HCT116 (cell line): ENCODE results near the gene SLC18A2. TPM values are rescaled to one million over a fixed set of nuclear protein-coding genes. Genes with fewer than 3 reads are reported as not detected.

ENCODE experiments used
- ATAC-seq: fragments of 200-7000 bp; cut with Tn5 transposase; 2 replicates; pipeline ENCODE4 v1.9.1; 2020; ENCODE audit warnings: mild to moderate bottlenecking, moderate library complexity
- BruUV-seq: library from RNA; stranded (reverse); fragments of 400-500 nt; replicated peaks from 2 replicates; lab custom pipeline; 2021; lab: Mats Ljungman, UMichigan
- CTCF ChIA-PET: fragments of 300-600 bp; sonication (Branson Sonifier 250); formaldehyde crosslinking; loops from one replicate; lab custom pipeline; 2021; ENCODE audit warnings: antibody characterized with exemption; lab: Charles Lee
- POLR2A ChIA-PET: fragments of 300-600, 350-600 bp; sonication (Branson Sonifier 250); formaldehyde crosslinking; loops from one replicate; lab custom pipeline; 2021; ENCODE audit warnings: antibody characterized with exemption; lab: Charles Lee
- RAD21 ChIA-PET, 2 experiments: fragments of 300-600 bp; sonication (Branson Sonifier 250); formaldehyde crosslinking; loops; one replicate each; lab custom pipeline; 2023; ENCODE audit warnings: low total read pairs in 2 of 2; ENCODE audit not compliant: uncharacterized antibody in 2 of 2, unreplicated experiment in 2 of 2, low non-redundant PET in 1 of 2; lab: Charles Lee
- DNase-seq: peaks from one replicate; pipeline ENCODE4 v3.0.0-alpha.2; 2010; ENCODE audit warnings: low read depth, low spot score
- H2AFZ ChIP-seq: fragments of 200-600 bp; shearing (Covaris generic), sonication (generic); 2 replicates; pipeline ENCODE4 v1.6.1; 2017; ENCODE audit warnings: low read depth, mixed run types, mixed read lengths, antibody characterized with exemption, low read length; ENCODE audit not compliant: poor library complexity, severe bottlenecking
- H3K27ac ChIP-seq: 2 replicates; pipeline ENCODE4 v1.5.1; 2012; ENCODE audit warnings: low read depth, low read length
- H3K27me3 ChIP-seq: fragments of 200-600 bp; sonication (generic); 2 replicates; pipeline ENCODE4 v1.6.1; 2016; ENCODE audit warnings: mixed run types, low read length, mixed read lengths; ENCODE audit not compliant: insufficient read depth
- H3K36me3 ChIP-seq, 2 experiments: fragments of 200-500 bp in 1 of 2; fragments of 200-600 bp in 1 of 2; sonication (Bioruptor generic) in 1 of 2; sonication (generic) in 1 of 2; 2 replicates each; pipeline versions ENCODE4 v1.5.1 to v1.6.1; 2014 to 2016; ENCODE audit warnings: low read length in 2 of 2, inconsistent platforms in 1 of 2, mixed read lengths in 1 of 2, mixed run types in 1 of 2; ENCODE audit not compliant: insufficient read depth in 2 of 2, control insufficient read depth in 1 of 2
- H3K4me1 ChIP-seq, 2 experiments: fragments of 200-600 bp in 1 of 2; sonication (generic) in 1 of 2; 2 replicates each; pipeline versions ENCODE4 v1.5.1 to v1.6.1; 2012 to 2017; ENCODE audit warnings: low read length in 2 of 2, inconsistent platforms in 1 of 2, mild to moderate bottlenecking in 1 of 2, mixed read lengths in 1 of 2, mixed run types in 1 of 2, moderate library complexity in 1 of 2; ENCODE audit not compliant: insufficient read depth in 2 of 2, control insufficient read depth in 1 of 2
- H3K4me2 ChIP-seq: fragments of 200-600 bp; sonication (generic); 2 replicates; pipeline ENCODE4 v1.6.1; 2017; ENCODE audit warnings: mixed run types, low read length, mixed read lengths
- H3K4me3 ChIP-seq, 2 experiments: fragments of 200-600 bp in 1 of 2; sonication (generic) in 1 of 2; replicated peaks in 1 of 2; 2 replicates each; pipeline ENCODE4 v1.5.1; 2011 to 2016; ENCODE audit warnings: low read length in 2 of 2, control low read depth in 1 of 2, low read depth in 1 of 2, mild to moderate bottlenecking in 1 of 2, mixed read lengths in 1 of 2, mixed run types in 1 of 2
- H3K79me2 ChIP-seq: fragments of 200-600 bp; sonication (generic); 2 replicates; pipeline ENCODE4 v1.6.1; 2017; ENCODE audit warnings: mild to moderate bottlenecking, mixed run types, low read length, moderate library complexity, mixed read lengths; ENCODE audit not compliant: insufficient read depth
- H3K9ac ChIP-seq: fragments of 200-600 bp; sonication (generic); 2 replicates; pipeline ENCODE4 v1.6.1; 2016; ENCODE audit warnings: low read length, mixed read lengths
- H3K9me2 ChIP-seq: fragments of 200-600 bp; sonication (generic), shearing (Covaris generic); 2 replicates; pipeline ENCODE4 v1.6.1; 2017; ENCODE audit warnings: mixed run types, mild to moderate bottlenecking, moderate library complexity; ENCODE audit not compliant: insufficient read depth
- H3K9me3 ChIP-seq, 2 experiments: fragments of 200-500 bp in 1 of 2; fragments of 200-600 bp in 1 of 2; sonication (Bioruptor generic) in 1 of 2; sonication (generic) in 1 of 2; 2 replicates each; pipeline ENCODE4 v1.6.1; 2014 to 2017; ENCODE audit warnings: low read length in 2 of 2, mixed read lengths in 2 of 2, inconsistent platforms in 1 of 2, low read depth in 1 of 2, mild to moderate bottlenecking in 1 of 2, mixed run types in 1 of 2, moderate library complexity in 1 of 2; ENCODE audit not compliant: control insufficient read depth in 1 of 2, insufficient read depth in 1 of 2
- H4K20me1 ChIP-seq: fragments of 200-600 bp; sonication (generic), shearing (Covaris generic); 2 replicates; pipeline ENCODE4 v1.6.1; 2017; ENCODE audit warnings: mixed run types, mild to moderate bottlenecking, moderate library complexity; ENCODE audit not compliant: insufficient read depth
- CBX3 ChIP-seq: IDR thresholded peaks from 2 replicates; pipeline ENCODE4 v1.6.1; 2012; ENCODE audit warnings: low read depth
- CEBPB ChIP-seq: IDR thresholded peaks from 2 replicates; pipeline ENCODE4 v1.6.1; 2012; ENCODE audit warnings: low read depth
- EGR1 ChIP-seq: IDR thresholded peaks from 2 replicates; pipeline ENCODE4 v1.6.1; 2012; ENCODE audit warnings: low read depth
- EZH2phosphoT487 ChIP-seq: fragments of 200-600 bp; IDR thresholded peaks from 2 replicates; pipeline ENCODE4 v1.6.1; 2018; ENCODE audit warnings: antibody characterized with exemption, borderline replicate concordance
- FOSL1 ChIP-seq: IDR thresholded peaks from 2 replicates; pipeline ENCODE4 v1.6.1; 2012; ENCODE audit warnings: low read depth
- MAX ChIP-seq: IDR thresholded peaks from 2 replicates; pipeline ENCODE4 v1.6.1; 2012
- POLR2AphosphoS5 ChIP-seq: IDR thresholded peaks from 2 replicates; pipeline ENCODE4 v1.6.1; 2011; ENCODE audit warnings: mild to moderate bottlenecking, low read depth, low read length, moderate library complexity
- SIN3A ChIP-seq: IDR thresholded peaks from 2 replicates; pipeline ENCODE4 v1.6.1; 2012; ENCODE audit warnings: low read depth
- SP1 ChIP-seq: IDR thresholded peaks from 2 replicates; pipeline ENCODE4 v1.6.1; 2012; ENCODE audit warnings: low read depth
- SRF ChIP-seq: IDR thresholded peaks from 2 replicates; pipeline ENCODE4 v1.6.1; 2012; ENCODE audit warnings: low read depth
- YY1 ChIP-seq: IDR thresholded peaks from 2 replicates; pipeline ENCODE4 v1.6.1; 2011; ENCODE audit warnings: low read length, low read depth, moderate library complexity, mild to moderate bottlenecking; ENCODE audit not compliant: insufficient replicate concordance; ENCODE audit errors: extremely low read depth
- ZFX ChIP-seq: fragments of 450-650 bp; IDR thresholded peaks from 2 replicates; pipeline ENCODE4 v1.6.1; 2017
- ZNF274 ChIP-seq: fragments of 200-500 bp; sonication (Bioruptor generic); IDR thresholded peaks from 2 replicates; pipeline ENCODE4 v1.6.1; 2014; ENCODE audit warnings: mild to moderate bottlenecking, low read depth, low read length, inconsistent platforms
- intact Hi-C: fragments of 100-400 bp; cut with micrococcal nuclease; formaldehyde crosslinking; loops from 2 replicates; pipeline ENCODE4 v1.10.0; 2022
- total RNA-seq: library from RNA; stranded (reverse); gene quantifications from one replicate; pipeline ENCODE4 v1.2.1, GENCODE V29; 2021; ENCODE audit not compliant: unreplicated experiment
- TF ChIP-seq, protein P1 (sequence below), 3 experiments: fragments of 200-600 bp in 1 of 3; sonication (generic) in 1 of 3; IDR thresholded peaks in 2 of 3; conservative IDR thresholded peaks in 1 of 3; 2 replicates each; pipeline ENCODE4 v1.5.1; 2012 to 2017; ENCODE audit warnings: low read depth in 2 of 3, low read length in 2 of 3, antibody characterized with exemption in 1 of 3, borderline replicate concordance in 1 of 3, control low read depth in 1 of 3, mild to moderate bottlenecking in 1 of 3, mixed read lengths in 1 of 3, mixed run types in 1 of 3, moderate library complexity in 1 of 3; ENCODE audit not compliant: insufficient read depth in 1 of 3
- TF ChIP-seq, protein P2 (sequence below): IDR thresholded peaks from 2 replicates; pipeline ENCODE4 v1.6.1; 2011; ENCODE audit warnings: mild to moderate bottlenecking, low read length, moderate library complexity; ENCODE audit not compliant: insufficient replicate concordance; ENCODE audit errors: extremely low read depth

The SLC18A2 gene
- total RNA-seq, 1 experiment from 2014 or later = not detected

DNA sequence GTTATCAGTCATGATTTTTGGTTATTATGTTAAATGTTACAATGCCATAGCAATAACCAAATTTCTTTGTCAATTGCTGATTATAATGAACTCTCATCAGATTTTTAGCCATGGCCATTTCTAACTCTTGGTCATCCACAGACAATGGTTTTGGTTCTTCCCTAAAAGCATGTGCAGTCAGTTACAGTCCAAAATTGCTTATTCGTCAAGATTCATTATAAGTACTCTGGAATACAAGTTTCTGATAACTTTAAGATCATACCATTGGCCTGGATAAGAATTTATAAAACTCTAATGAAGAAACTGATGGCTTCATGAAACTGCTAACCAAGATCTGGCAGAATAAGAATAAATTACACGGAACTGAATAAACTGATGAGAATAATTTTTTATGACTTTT lies 83.5 kb downstream of the SLC18A2 start:
- H3K79me2 ChIP-seq = peaks cover 89% of the 10 kb centered on the region
- no peaks in the 10 kb centered on the region for H3K27me3 ChIP-seq
- BruUV-seq = no TSS peak
- ChIA-PET RAD21 (no interaction called here), CTCF (interaction anchor here (0.6 to 0.7 kb wide), 2 partner anchors 122 to 969 kb away, joined by 3 read pairs; no protein-coding TSS in a partner anchor), POLR2A (no interaction called here)
- H3K9me3 ChIP-seq = no peaks in the 10 kb centered on the region
- H3K9me2 ChIP-seq = no peaks in the 10 kb centered on the region
- intact Hi-C loops = no loop called here
- H3K9ac ChIP-seq = no peak overlapping the region
- no peaks in the 10 kb centered on the region for H3K36me3 ChIP-seq
- no peak overlapping the region for H3K4me2 ChIP-seq
- H3K4me3 ChIP-seq = no peak overlapping the region
- DNase-seq (no peak), ATAC-seq (no peak)
- no peak overlapping the region for H3K27ac ChIP-seq
- H3K4me1 ChIP-seq = no peaks in the 10 kb centered on the region
- no peak overlapping the region for H2AFZ ChIP-seq
- H4K20me1 ChIP-seq = peaks cover 21% of the 10 kb centered on the region; the same call in 1 of the 2 replicates
- TF ChIP-seq, protein P1, sequence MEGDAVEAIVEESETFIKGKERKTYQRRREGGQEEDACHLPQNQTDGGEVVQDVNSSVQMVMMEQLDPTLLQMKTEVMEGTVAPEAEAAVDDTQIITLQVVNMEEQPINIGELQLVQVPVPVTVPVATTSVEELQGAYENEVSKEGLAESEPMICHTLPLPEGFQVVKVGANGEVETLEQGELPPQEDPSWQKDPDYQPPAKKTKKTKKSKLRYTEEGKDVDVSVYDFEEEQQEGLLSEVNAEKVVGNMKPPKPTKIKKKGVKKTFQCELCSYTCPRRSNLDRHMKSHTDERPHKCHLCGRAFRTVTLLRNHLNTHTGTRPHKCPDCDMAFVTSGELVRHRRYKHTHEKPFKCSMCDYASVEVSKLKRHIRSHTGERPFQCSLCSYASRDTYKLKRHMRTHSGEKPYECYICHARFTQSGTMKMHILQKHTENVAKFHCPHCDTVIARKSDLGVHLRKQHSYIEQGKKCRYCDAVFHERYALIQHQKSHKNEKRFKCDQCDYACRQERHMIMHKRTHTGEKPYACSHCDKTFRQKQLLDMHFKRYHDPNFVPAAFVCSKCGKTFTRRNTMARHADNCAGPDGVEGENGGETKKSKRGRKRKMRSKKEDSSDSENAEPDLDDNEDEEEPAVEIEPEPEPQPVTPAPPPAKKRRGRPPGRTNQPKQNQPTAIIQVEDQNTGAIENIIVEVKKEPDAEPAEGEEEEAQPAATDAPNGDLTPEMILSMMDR (IDR thresholded peaks at IDR 0.05 in 2 of 3, conservative IDR thresholded peaks at IDR 0.05 in 1 of 3; ENCODE audit: borderline replicate concordance in 1 of 3, insufficient read depth in 1 of 3, low read depth in 2 of 3, low read length in 2 of 3) = no peak
- no peak for TF ChIP-seq MAX
- no peak for TF ChIP-seq ZNF274
- no peak for TF ChIP-seq SRF
- no peak for TF ChIP-seq YY1
- no peak for TF ChIP-seq CEBPB
- TF ChIP-seq POLR2AphosphoS5 = no peak
- no peak for TF ChIP-seq SIN3A
- no peak for TF ChIP-seq ZFX
- TF ChIP-seq SP1 = no peak
- TF ChIP-seq CBX3 = no peak
- no peak for TF ChIP-seq EGR1
- no peak for TF ChIP-seq FOSL1
- TF ChIP-seq EZH2phosphoT487 = no peak
- TF ChIP-seq, protein P2, sequence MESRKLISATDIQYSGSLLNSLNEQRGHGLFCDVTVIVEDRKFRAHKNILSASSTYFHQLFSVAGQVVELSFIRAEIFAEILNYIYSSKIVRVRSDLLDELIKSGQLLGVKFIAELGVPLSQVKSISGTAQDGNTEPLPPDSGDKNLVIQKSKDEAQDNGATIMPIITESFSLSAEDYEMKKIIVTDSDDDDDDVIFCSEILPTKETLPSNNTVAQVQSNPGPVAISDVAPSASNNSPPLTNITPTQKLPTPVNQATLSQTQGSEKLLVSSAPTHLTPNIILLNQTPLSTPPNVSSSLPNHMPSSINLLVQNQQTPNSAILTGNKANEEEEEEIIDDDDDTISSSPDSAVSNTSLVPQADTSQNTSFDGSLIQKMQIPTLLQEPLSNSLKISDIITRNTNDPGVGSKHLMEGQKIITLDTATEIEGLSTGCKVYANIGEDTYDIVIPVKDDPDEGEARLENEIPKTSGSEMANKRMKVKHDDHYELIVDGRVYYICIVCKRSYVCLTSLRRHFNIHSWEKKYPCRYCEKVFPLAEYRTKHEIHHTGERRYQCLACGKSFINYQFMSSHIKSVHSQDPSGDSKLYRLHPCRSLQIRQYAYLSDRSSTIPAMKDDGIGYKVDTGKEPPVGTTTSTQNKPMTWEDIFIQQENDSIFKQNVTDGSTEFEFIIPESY = no peak
